Measurements from ENCODE around the gene LTA.

- TF ChIP-seq TAF1 (IDR thresholded peaks at IDR 0.05; ENCODE audit: borderline replicate concordance, insufficient read depth, low read length) (no peak), REST (IDR thresholded peaks at IDR 0.05; ENCODE audit: insufficient read depth in 1 of 2, low read depth in 2 of 2, low read length in 2 of 2) (0 out of 4 replicates have a peak, but pooled peaks of 1 of the 2 experiments have one; percentile 7), POLR2AphosphoS5 (IDR thresholded peaks at IDR 0.05; ENCODE audit: low read depth, low read length) (no peak)
These were observed 25.6 kb upstream of the LTA start, which contains the start of gene ATP6V1G2 for GRCh38 chr6:31546339-31546957.
